Measurements from ENCODE around the gene SSTR1. TPM values are rescaled to one million over a fixed set of nuclear protein-coding genes. Genes with fewer than 3 reads are reported as not detected.

Gene SSTR1
- total RNA-seq, 4 donors from 2014 or later: 2.5 to 13.1 (median 9.8) TPM

DNA sequence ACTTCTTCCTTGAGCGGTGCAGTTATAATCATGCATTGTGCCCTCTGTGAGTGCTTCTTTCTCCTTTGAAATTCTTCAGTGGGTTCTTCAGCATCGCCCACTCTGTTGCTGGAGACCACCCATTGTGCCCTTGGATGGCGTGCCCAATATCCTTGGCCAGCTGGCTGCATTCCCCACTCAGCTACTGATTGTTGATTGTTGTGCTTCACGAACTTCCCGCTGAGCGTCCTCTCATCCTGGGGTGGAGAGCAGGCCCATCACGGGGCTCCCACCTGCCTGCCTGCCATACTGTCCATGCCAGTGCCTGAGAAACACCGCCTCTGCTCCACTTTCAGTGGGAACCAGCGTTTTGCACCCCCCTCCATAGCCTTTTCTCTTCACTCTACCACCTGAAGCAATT, 8.6 kb upstream of the SSTR1 start:
- Histone ChIP-seq H3K27ac (no peak overlapping the region), H3K27me3 (no peaks in the 10 kb centered on the region), H3K36me3 (no peaks in the 10 kb centered on the region), H3K9me3 (no peaks in the 10 kb centered on the region), H3K4me1 (no peaks in the 10 kb centered on the region), H3K4me3 (no peak overlapping the region)
- no peak for TF ChIP-seq POLR2A (IDR thresholded peaks at IDR 0.05)
- no peak for DNase-seq

DNA sequence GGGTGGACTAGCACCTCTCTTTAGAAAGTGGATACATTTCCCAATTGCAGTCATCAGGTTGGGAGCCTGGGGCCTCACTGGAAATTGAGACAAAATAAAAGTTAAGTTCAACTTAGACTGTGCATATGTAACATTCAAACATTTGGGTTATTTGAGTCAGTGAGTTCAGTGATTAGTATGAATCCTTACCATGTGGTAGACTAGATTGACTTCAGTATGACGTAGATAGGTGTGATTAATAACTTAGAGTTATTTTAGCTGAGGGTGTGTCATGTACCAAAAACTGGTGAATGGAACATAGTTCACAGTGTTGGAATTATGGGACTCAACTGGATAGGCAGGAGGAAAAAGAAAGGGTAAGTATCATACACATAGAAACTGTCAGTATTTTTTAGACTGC, 8.0 kb upstream of the SSTR1 start:
- DNase-seq: no peak
- no peak overlapping the region for H3K4me3 ChIP-seq
- no peak overlapping the region for H3K27ac ChIP-seq
- TF ChIP-seq, protein P1, sequence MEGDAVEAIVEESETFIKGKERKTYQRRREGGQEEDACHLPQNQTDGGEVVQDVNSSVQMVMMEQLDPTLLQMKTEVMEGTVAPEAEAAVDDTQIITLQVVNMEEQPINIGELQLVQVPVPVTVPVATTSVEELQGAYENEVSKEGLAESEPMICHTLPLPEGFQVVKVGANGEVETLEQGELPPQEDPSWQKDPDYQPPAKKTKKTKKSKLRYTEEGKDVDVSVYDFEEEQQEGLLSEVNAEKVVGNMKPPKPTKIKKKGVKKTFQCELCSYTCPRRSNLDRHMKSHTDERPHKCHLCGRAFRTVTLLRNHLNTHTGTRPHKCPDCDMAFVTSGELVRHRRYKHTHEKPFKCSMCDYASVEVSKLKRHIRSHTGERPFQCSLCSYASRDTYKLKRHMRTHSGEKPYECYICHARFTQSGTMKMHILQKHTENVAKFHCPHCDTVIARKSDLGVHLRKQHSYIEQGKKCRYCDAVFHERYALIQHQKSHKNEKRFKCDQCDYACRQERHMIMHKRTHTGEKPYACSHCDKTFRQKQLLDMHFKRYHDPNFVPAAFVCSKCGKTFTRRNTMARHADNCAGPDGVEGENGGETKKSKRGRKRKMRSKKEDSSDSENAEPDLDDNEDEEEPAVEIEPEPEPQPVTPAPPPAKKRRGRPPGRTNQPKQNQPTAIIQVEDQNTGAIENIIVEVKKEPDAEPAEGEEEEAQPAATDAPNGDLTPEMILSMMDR (IDR thresholded peaks at IDR 0.05): no peak
- TF ChIP-seq POLR2A (IDR thresholded peaks at IDR 0.05): no peak
- H3K36me3 ChIP-seq: no peaks in the 10 kb centered on the region
- no peaks in the 10 kb centered on the region for H3K9me3 ChIP-seq
- H3K27me3 ChIP-seq: no peaks in the 10 kb centered on the region
- H3K4me1 ChIP-seq: no peaks in the 10 kb centered on the region

DNA sequence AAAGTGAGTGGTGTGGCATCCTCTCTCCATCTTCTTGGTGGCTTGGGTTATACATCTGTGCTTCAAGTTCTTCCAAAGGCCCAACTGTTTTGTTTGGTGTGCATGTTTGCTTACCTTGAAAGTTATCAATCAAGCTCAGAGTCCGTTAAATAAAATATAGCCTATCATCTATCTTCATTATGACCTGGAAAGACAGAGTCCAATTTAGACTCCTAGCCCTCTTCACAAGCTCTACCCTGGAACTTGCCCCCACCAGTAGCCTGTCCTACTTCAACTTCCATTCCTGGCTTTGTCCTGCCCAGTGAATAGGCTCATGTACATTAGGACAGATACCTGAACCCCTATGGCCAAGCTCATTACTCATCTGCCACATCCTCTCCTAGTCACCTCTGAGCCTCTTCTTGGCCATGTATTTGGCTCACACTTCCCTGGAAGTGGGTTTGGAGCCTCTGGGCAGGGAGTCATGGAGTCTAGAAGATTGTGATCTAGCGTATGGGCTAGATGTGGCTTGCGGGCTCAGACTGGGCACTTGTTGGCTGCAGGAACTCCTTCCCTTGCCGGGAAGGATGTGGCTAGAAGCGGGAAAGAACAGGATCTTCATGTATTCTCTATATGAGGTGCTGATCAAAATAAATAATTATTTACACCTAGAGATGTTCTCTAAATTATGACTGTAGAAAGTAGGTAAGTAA, 6.4 kb upstream of the SSTR1 start:
- Histone ChIP-seq H3K4me3 (no peak overlapping the region), H3K4me1 (no peaks in the 10 kb centered on the region), H3K9me3 (no peaks in the 10 kb centered on the region), H3K36me3 (no peaks in the 10 kb centered on the region), H3K27me3 (no peaks in the 10 kb centered on the region), H3K27ac (no peak overlapping the region)
- TF ChIP-seq POLR2A (IDR thresholded peaks at IDR 0.05): no peak
- TF ChIP-seq, protein P1 (IDR thresholded peaks at IDR 0.05): no peak
- DNase-seq: no peak

DNA sequence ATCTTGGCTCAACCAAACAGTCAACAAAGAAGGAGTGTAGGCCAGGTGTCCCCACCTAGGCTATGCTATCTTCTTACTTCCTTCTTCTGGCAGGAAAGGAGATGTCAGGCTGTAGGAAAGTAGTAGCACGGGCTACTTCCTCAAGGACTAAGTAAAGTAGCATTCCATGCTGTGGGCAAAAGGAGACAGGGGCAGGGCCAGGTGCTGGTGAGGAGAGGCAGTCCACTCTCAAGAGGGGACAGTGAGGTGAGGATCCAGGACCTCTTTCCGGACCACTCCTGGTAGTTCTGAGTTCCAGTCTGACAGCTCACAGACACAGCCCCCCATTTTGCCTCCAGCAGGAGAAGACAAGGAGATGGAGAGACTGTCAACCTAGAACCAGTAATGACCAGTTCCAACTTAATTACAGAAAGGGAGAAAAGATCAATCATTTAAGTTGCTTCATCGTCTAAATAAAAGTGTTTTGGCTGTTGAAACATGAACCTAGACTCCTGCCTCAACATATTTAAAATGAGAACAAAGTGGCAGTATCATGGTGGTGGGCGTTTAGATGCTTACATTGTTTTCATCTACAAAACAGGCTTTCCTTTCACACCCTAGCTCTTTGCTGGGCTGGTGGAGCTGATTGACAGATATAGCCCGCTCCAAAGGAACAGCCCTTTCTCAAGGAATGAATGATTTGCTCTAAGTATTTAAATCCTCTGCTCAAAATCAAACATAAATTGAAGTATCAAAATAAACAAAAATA, 5.1 kb upstream of the SSTR1 start:
- Histone ChIP-seq H3K36me3 (no peaks in the 10 kb centered on the region), H3K27ac (no peak overlapping the region), H3K9me3 (no peaks in the 10 kb centered on the region), H3K4me3 (no peak overlapping the region), H3K27me3 (no peaks in the 10 kb centered on the region), H3K4me1 (no peaks in the 10 kb centered on the region)
- no peak for DNase-seq
- TF ChIP-seq, protein P1 (IDR thresholded peaks at IDR 0.05): no peak
- no peak for TF ChIP-seq POLR2A (IDR thresholded peaks at IDR 0.05)

DNA sequence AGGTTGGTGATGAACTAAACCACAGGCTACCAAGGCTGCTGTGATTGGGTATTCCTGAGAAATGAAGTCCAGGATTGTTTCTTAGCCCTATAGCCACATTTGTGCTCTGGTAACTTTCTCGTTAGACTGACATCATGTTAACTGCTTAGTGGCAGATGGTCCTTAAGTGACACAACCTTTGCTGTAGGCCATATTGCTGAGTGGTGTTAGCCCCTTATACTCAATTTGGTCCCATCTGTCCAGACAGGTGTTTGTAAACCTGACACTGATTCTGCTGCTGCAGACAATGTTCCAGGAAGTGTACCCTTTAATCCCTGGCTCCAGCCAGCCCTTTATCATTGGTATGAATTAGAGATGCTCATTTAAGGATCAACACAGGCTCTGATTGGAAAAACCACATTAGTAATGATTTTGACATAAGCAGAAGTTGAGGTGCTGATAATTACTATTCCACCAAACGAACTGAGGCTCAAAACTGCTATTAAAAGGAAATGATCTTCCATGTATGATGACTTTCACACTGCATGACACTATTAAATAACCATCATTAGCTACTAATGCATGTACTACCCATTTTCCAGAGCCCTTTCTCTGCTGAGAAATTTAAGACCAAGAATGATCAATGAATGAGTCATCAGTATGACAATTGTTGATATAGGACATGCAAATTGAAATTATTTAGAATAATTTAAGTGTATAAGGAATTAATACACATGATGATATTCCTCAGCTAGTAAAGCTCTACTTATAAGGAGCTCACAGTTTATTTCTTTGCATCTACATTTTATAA, 3.6 kb upstream of the SSTR1 start:
- H3K27me3 ChIP-seq: no peaks in the 10 kb centered on the region
- DNase-seq: no peak

More for the DNA sequence above, 3.6 kb upstream of the SSTR1 start:
- Histone ChIP-seq H3K27ac (no peak overlapping the region), H3K4me3 (no peak overlapping the region), H3K36me3 (no peaks in the 10 kb centered on the region), H3K9me3 (no peaks in the 10 kb centered on the region), H3K4me1 (no peaks in the 10 kb centered on the region)
- no peak for TF ChIP-seq POLR2A (IDR thresholded peaks at IDR 0.05)
- TF ChIP-seq, protein P1 (IDR thresholded peaks at IDR 0.05): no peak

All from Peyer's patch (tissue), 4 donors.